Testis (tissue), 3 donors: ENCODE data around the gene CAPN12. TPM values are rescaled to one million over a fixed set of nuclear protein-coding genes. Genes with fewer than 3 reads are reported as not detected.
"Not testable (repeated sequence)": the region's sequence is repeated elsewhere in the genome, so short reads cannot be mapped to it uniquely, and the experiment has no call there.

Source experiments
- DNase-seq: peaks from one replicate; pipeline ENCODE4 v3.0.0-alpha.2; 2019
- H3K27ac ChIP-seq, 2 donors: fragments of 200-600 bp; sonication (generic); one replicate each; pipeline ENCODE4 v1.5.1; 2019
- H3K27me3 ChIP-seq: fragments of 200-600 bp; sonication (generic); one replicate; pipeline ENCODE4 v1.5.1; 2019
- H3K36me3 ChIP-seq: fragments of 200-600 bp; sonication (generic); one replicate; pipeline ENCODE4 v1.5.1; 2017; ENCODE audit warnings: low read depth; ENCODE audit errors: missing control alignments
- H3K4me1 ChIP-seq: fragments of 200-600 bp; sonication (generic); one replicate; pipeline ENCODE4 v1.5.1; 2019
- H3K4me3 ChIP-seq, 2 donors: fragments of 200-600 bp; sonication (generic); one replicate each; pipeline ENCODE4 v1.5.1; 2017 to 2019
- H3K9me3 ChIP-seq: fragments of 200-600 bp; sonication (generic); one replicate; pipeline ENCODE4 v1.5.1; 2017
- POLR2A ChIP-seq: fragments of 450-650 bp; IDR thresholded peaks from one replicate; pipeline ENCODE4 v1.6.1; 2017; ENCODE audit warnings: antibody characterized with exemption, mild to moderate bottlenecking, moderate library complexity
- WGBS, 2 donors: methylation state at CpG; one replicate each; pipeline ENCODE4 v1.1.5; 2018; 5-methylcytosine and 5-hydroxymethylcytosine counted together
- intact Hi-C: fragments of 100-400 bp; cut with DNase I; formaldehyde crosslinking; loops from one replicate; pipeline ENCODE4 v1.15.1; 2023; ENCODE audit warnings: low total_unique reads
- polyA plus RNA-seq: library from polyadenylated mRNA; stranded (reverse); fragments of 350-450 nt; fragmentation: Illumina TruSeq; extraction: RNeasy Lipid Tissue Mini Kit (QIAGEN cat#74804); gene quantifications from one replicate; pipeline ENCODE4 v1.2.3, GENCODE V29; 2014; ENCODE audit warnings: low read depth, low replicate concordance; ENCODE audit not compliant: insufficient read depth
- total RNA-seq, 2 donors: library from RNA; depleted of rRNA; stranded (reverse); fragments of >200 nt; gene quantifications; one replicate each; pipeline ENCODE4 v1.2.3, GENCODE V29; 2016
- TF ChIP-seq, protein P1 (sequence below), 3 experiments: fragments of 450-650 bp in 2 of 3; fragments of 200-600 bp in 1 of 3; sonication (generic) in 1 of 3; IDR thresholded peaks; one replicate each; pipeline ENCODE4 v1.5.1; 2016 to 2019; ENCODE audit warnings: antibody characterized with exemption in 3 of 3, mild to moderate bottlenecking in 2 of 3, moderate library complexity in 1 of 3

CAPN12 gene
- total and polyA plus RNA-seq, 3 donors from 2014 or later = 3.6 to 5.5 (median 4.6) TPM

- Histone ChIP-seq H3K27me3 (no peaks in the 10 kb centered on the region), H3K4me3 (no peak within 1 kb of the TSS), H3K27ac (no peak within 1 kb of the TSS), H3K9me3 (no peaks in the 10 kb centered on the region), H3K36me3 (no peaks in the 10 kb centered on the region), H3K4me1 (peaks cover 8% of the 10 kb centered on the region)
- no peak for DNase-seq
- intact Hi-C loops = no loop called here
- TF ChIP-seq, protein P1, sequence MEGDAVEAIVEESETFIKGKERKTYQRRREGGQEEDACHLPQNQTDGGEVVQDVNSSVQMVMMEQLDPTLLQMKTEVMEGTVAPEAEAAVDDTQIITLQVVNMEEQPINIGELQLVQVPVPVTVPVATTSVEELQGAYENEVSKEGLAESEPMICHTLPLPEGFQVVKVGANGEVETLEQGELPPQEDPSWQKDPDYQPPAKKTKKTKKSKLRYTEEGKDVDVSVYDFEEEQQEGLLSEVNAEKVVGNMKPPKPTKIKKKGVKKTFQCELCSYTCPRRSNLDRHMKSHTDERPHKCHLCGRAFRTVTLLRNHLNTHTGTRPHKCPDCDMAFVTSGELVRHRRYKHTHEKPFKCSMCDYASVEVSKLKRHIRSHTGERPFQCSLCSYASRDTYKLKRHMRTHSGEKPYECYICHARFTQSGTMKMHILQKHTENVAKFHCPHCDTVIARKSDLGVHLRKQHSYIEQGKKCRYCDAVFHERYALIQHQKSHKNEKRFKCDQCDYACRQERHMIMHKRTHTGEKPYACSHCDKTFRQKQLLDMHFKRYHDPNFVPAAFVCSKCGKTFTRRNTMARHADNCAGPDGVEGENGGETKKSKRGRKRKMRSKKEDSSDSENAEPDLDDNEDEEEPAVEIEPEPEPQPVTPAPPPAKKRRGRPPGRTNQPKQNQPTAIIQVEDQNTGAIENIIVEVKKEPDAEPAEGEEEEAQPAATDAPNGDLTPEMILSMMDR (IDR thresholded peaks at IDR 0.05) = no peak
- TF ChIP-seq POLR2A = no peak
- WGBS, 2 donors = 72 to 79% methylated on average over 4 to 6 of the region's 14 CpGs
Observed at GRCh38 chr19:38773469-38774177, 29.3 kb upstream of the CAPN12 start, which contains the start of gene LGALS7. Gene LGALS7 (minus strand): TSS chr19:38773517. CDS start chr19:38773492, 25 bp downstream.

DNA sequence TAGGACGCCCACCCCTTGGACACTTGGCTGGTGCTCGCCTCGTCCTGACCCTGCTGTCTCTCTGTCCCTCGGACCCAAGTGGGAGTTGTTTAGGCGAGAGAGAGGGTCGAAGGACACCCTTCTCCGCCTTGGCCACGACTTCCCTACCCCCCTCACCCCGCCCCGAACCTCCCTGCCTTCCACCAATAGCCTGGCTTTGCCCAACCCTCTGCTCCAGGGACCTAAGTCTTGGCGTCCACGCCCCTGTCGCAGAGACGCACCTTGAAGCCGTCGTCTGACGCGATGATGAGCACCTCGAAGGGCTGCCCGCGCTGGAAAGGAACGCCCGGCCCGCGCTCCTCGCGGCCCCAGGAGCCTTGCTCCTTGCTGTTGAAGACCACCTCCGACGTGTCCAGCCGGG is 27.3 kb upstream of the CAPN12 start:
- WGBS, 2 donors = no CpG with 5 or more reads among the region's 30 CpGs

GRCh38 chr19:38770949-38771275 is 26.6 kb upstream of the CAPN12 start:
- H3K4me1 ChIP-seq, intact Hi-C loops, H3K27ac ChIP-seq, H3K4me3 ChIP-seq, DNase-seq, H3K36me3 ChIP-seq, H3K27me3 ChIP-seq, H3K9me3 ChIP-seq: not testable (repeated sequence)
- 30% methylated on average over 1 of the region's 22 CpGs; no CpG with 5 or more reads in 1 of the 2 donors for WGBS, 2 donors

More for the DNA sequence above, 27.3 kb upstream of the CAPN12 start:
- H3K9me3 ChIP-seq, intact Hi-C loops, H3K36me3 ChIP-seq, H3K4me3 ChIP-seq, DNase-seq, H3K27me3 ChIP-seq, H3K4me1 ChIP-seq, H3K27ac ChIP-seq: not testable (repeated sequence)

- H3K27ac ChIP-seq = peak overlapping the region in 1 of 2 donors; percentile 70
- WGBS, 2 donors = 2% methylated on average over 18 of the region's 58 CpGs; no CpG with 5 or more reads in 1 of the 2 donors
- H3K36me3 ChIP-seq, H3K4me1 ChIP-seq, intact Hi-C loops, H3K9me3 ChIP-seq, DNase-seq, H3K27me3 ChIP-seq: not testable (repeated sequence)
- peak overlapping the region; percentile 16 to 54 for H3K4me3 ChIP-seq
Observed at GRCh38 chr19:38770228-38770948, 26.1 kb upstream of the CAPN12 start.

DNA sequence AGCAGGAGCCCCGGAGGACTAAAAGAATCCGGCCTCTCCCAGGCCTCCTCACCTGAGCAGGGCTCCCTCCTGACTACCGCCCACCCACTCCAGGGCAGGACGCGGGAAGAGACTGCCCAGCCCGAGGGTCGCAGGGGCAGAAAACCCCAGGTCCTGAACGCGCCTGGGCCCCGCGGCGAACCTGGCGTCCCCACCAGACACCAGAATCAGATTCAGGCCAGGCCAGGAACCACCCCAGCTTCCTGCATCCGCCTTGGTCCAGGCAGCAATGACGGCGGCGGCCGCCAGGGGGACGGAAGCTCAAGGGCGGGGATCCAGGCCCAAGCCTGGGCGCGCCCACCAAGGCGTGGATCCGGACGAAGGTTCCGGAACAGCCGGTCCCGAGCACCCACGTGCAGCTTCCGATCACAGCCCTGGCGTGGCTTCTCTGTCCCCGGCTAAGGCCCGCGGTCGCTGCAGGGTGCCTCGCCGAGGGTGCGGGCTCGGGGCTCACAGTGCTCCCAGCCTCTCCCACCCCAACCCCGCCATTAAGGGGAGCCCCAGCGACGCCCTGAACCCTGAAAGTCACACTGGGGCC is 25.4 kb upstream of the CAPN12 start:
- H3K36me3 ChIP-seq = no peaks in the 10 kb centered on the region
- intact Hi-C loops = no loop called here
- H3K27ac ChIP-seq = peak overlapping the region in 1 of 2 donors; percentile 70
- H3K9me3 ChIP-seq = no peaks in the 10 kb centered on the region
- 7 to 42% methylated on average over 7 to 36 of the region's 42 CpGs for WGBS, 2 donors
- TF ChIP-seq, protein P1 (IDR thresholded peaks at IDR 0.05) = peak; percentile 88 to 93 (median 92)
- no peak for TF ChIP-seq POLR2A
- H3K4me3 ChIP-seq = peak overlapping the region; percentile 16 to 54
- peaks cover 6% of the 10 kb centered on the region for H3K4me1 ChIP-seq
- H3K27me3 ChIP-seq = no peaks in the 10 kb centered on the region
- peak; percentile 92 for DNase-seq

DNA sequence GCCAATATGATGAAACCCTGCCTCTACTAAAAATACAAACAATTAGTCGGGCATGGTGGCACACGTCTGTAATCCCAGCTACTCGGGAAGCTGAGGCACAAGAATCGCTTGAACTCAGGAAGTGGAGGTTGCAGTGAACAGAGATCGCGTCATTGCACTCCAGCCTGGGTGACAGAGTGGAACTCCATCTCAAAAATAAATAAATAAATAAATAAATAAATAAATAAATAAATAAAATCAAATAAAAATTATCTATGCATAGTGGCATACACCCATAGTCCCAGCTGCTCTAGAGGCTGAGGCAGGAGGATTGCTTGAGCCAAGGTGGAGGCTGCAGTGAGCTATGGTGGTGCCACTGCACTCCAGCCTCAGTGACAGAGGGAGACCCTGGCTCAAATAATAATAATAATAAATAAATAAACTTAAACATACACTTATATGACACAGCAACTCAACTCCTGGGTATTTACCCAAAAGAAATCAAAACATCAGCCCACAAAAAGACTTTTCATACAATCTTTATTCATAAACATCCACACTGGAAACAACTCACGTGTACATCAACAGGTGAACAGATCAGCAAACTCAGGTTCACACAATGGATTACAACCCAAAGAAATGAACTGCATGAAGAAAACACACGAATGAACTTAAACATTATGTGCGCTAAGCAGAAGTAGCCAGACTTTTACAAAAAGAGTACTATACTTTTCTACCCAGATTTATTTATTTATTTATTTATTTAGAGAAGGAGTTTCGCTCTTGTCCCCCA is 22.2 kb upstream of the CAPN12 start:
- H3K27me3 ChIP-seq = no peaks in the 10 kb centered on the region
- no peak overlapping the region for H3K4me3 ChIP-seq
- H3K9me3 ChIP-seq = no peaks in the 10 kb centered on the region
- intact Hi-C loops = no loop called here
- no peaks in the 10 kb centered on the region for H3K36me3 ChIP-seq
- 89 to 95% methylated on average over 10 of the region's 10 CpGs for WGBS, 2 donors
- TF ChIP-seq, protein P1 (IDR thresholded peaks at IDR 0.05) = no peak
- TF ChIP-seq POLR2A = no peak
- no peak for DNase-seq
- H3K27ac ChIP-seq = no peak overlapping the region
- peaks cover 6% of the 10 kb centered on the region for H3K4me1 ChIP-seq
